Subcutaneous adipose tissue (tissue), 4 donors: ENCODE measurements around the gene BCL6. TPM values are rescaled to one million over a fixed set of nuclear protein-coding genes. Genes with fewer than 3 reads are reported as not detected.

Source experiments
- CTCF ChIP-seq: fragments of 450-650 bp; IDR thresholded peaks from one replicate; pipeline ENCODE4 v1.5.1; 2016; ENCODE audit warnings: low read depth, mild to moderate bottlenecking, control low read depth, antibody characterized with exemption, moderate library complexity
- total RNA-seq, 4 donors: library from RNA; depleted of rRNA; stranded (reverse); fragments of >200 nt; gene quantifications; one replicate each; pipeline ENCODE4 v1.1.0, GENCODE V29; 2016

BCL6 gene
- total RNA-seq, 4 donors from 2014 or later, result 140 to 426 (median 298) TPM

- no peak for TF ChIP-seq CTCF
Observed at GRCh38 chr3:187746059-187746441, 782 bp upstream of the BCL6 start.

GRCh38 chr3:187744169-187745151 is 808 bp downstream of the BCL6 start:
- TF ChIP-seq CTCF, result no peak

- TF ChIP-seq CTCF, result no peak
Observed at GRCh38 chr3:187743195-187744141, 1.8 kb downstream of the BCL6 start.

- no peak for TF ChIP-seq CTCF
Observed at GRCh38 chr3:187742351-187743171, 2.7 kb downstream of the BCL6 start.

GRCh38 chr3:187741403-187742350 is 3.6 kb downstream of the BCL6 start:
- TF ChIP-seq CTCF, result no peak
